Hepatocyte (in vitro differentiated cells): ENCODE results near the gene TRMT11. TPM values are rescaled to one million over a fixed set of nuclear protein-coding genes. Genes with fewer than 3 reads are reported as not detected.
"Not testable (repeated sequence)": the region's sequence is repeated elsewhere in the genome, so short reads cannot be mapped to it uniquely, and the experiment has no call there.

Experiments used
- DNase-seq: peaks from one replicate; pipeline ENCODE4 v3.0.0-alpha.2; 2016; ENCODE audit warnings: low spot score
- H2AFZ ChIP-seq: fragments of 200-600 bp; sonication (generic); 2 replicates; pipeline ENCODE4 v1.6.0; 2016; ENCODE audit warnings: antibody characterized with exemption, mild to moderate bottlenecking
- H3K27ac ChIP-seq: fragments of 200-600 bp; sonication (generic); 2 replicates; pipeline ENCODE4 v1.5.1; 2016; ENCODE audit warnings: mild to moderate bottlenecking
- H3K27me3 ChIP-seq: fragments of 200-600 bp; sonication (generic); 2 replicates; pipeline ENCODE4 v1.6.1; 2016
- H3K36me3 ChIP-seq: fragments of 200-600 bp; sonication (generic); replicated peaks from 2 replicates; pipeline ENCODE4 v1.5.1; 2016; ENCODE audit warnings: low read depth; ENCODE audit not compliant: insufficient read depth
- H3K4me1 ChIP-seq: fragments of 200-600 bp; sonication (generic); 2 replicates; pipeline ENCODE4 v1.5.1; 2016; ENCODE audit warnings: mild to moderate bottlenecking, moderate library complexity; ENCODE audit not compliant: insufficient read depth
- H3K4me2 ChIP-seq: fragments of 200-600 bp; sonication (generic); 2 replicates; pipeline ENCODE4 v1.6.0; 2016
- H3K4me3 ChIP-seq: fragments of 200-600 bp; sonication (generic); 2 replicates; pipeline ENCODE4 v1.5.1; 2016; ENCODE audit warnings: mild to moderate bottlenecking
- H3K79me2 ChIP-seq: fragments of 200-600 bp; sonication (generic); 2 replicates; pipeline ENCODE4 v1.6.0; 2017; ENCODE audit warnings: mild to moderate bottlenecking
- H3K9me2 ChIP-seq: fragments of 200-600 bp; sonication (generic); replicated peaks from 2 replicates; pipeline ENCODE4 v1.6.0; 2017; ENCODE audit warnings: mild to moderate bottlenecking; ENCODE audit not compliant: insufficient read depth
- H3K9me3 ChIP-seq: fragments of 200-600 bp; sonication (generic); 2 replicates; pipeline ENCODE4 v1.5.1; 2016; ENCODE audit warnings: low read depth, mild to moderate bottlenecking
- H4K20me1 ChIP-seq: fragments of 200-600 bp; sonication (generic); 2 replicates; pipeline ENCODE4 v1.6.0; 2016; ENCODE audit warnings: mild to moderate bottlenecking; ENCODE audit not compliant: insufficient read depth, poor library complexity, severe bottlenecking
- CTCF ChIP-seq: fragments of 200-600 bp; sonication (generic); IDR thresholded peaks from 2 replicates; pipeline ENCODE4 v1.5.1; 2016; ENCODE audit warnings: antibody characterized with exemption, mild to moderate bottlenecking; ENCODE audit not compliant: poor library complexity
- EZH2 ChIP-seq: fragments of 200-600 bp; sonication (generic); IDR thresholded peaks from 2 replicates; pipeline ENCODE4 v1.6.1; 2016; ENCODE audit warnings: antibody characterized with exemption, mild to moderate bottlenecking, borderline replicate concordance
- EZH2phosphoT487 ChIP-seq: fragments of 200-600 bp; sonication (generic); IDR thresholded peaks from one replicate; pipeline ENCODE4 v1.6.1; 2018; ENCODE audit warnings: antibody characterized with exemption, mild to moderate bottlenecking, low read depth, moderate library complexity; ENCODE audit not compliant: unreplicated experiment, severe bottlenecking
- WGBS: methylation state at CpG from one replicate; pipeline ENCODE4 v1.1.6; 2016; ENCODE audit warnings: low lambda C conversion rate; ENCODE audit errors: missing lambda C conversion rate; 5-methylcytosine and 5-hydroxymethylcytosine counted together
- polyA plus RNA-seq: library from polyadenylated mRNA; unstranded; fragments of >200 nt; fragmentation: Nextera tagmentation; extraction: Ambion mirVana; gene quantifications from 2 replicates; pipeline ENCODE4 v1.2.1, GENCODE V29; 2016
- total RNA-seq: library from RNA; depleted of rRNA; stranded (reverse); fragments of >200 nt; gene quantifications from 2 replicates; pipeline ENCODE4 v1.2.3, GENCODE V29; 2014

The TRMT11 gene
- total and polyA plus RNA-seq, 2 experiments from 2014 or later = 18.6 to 27.6 TPM

GRCh38 chr6:125968493-125968892 lies 17.8 kb upstream of the TRMT11 start:
- peaks cover 4% of the 10 kb centered on the region for H4K20me1 ChIP-seq
- no peaks in the 10 kb centered on the region for H3K36me3 ChIP-seq
- TF ChIP-seq EZH2phosphoT487 = no peak
- no peak for TF ChIP-seq EZH2
- TF ChIP-seq CTCF = no peak
- H3K9me2 ChIP-seq = no peaks in the 10 kb centered on the region
- peaks cover 56% of the 10 kb centered on the region for H3K79me2 ChIP-seq
- WGBS = 92% methylated on average over 2 of the region's 2 CpGs
- DNase-seq = no peak
- H3K4me1 ChIP-seq = no peaks in the 10 kb centered on the region
- no peak overlapping the region for H3K4me2 ChIP-seq
- no peaks in the 10 kb centered on the region for H3K9me3 ChIP-seq
- no peak overlapping the region for H3K27ac ChIP-seq
- H2AFZ ChIP-seq = no peak overlapping the region
- H3K4me3 ChIP-seq = no peak overlapping the region
- no peaks in the 10 kb centered on the region for H3K27me3 ChIP-seq

GRCh38 chr6:125970760-125971159 lies 15.6 kb upstream of the TRMT11 start:
- DNase-seq = no peak
- Histone ChIP-seq H3K4me3 (no peak overlapping the region), H2AFZ (no peak overlapping the region), H3K9me2 (no peaks in the 10 kb centered on the region), H3K27ac (no peak overlapping the region), H3K79me2 (peaks cover 35% of the 10 kb centered on the region), H3K36me3 (no peaks in the 10 kb centered on the region), H3K4me1 (no peaks in the 10 kb centered on the region), H3K4me2 (no peak overlapping the region), H3K27me3 (no peaks in the 10 kb centered on the region), H3K9me3 (no peaks in the 10 kb centered on the region), H4K20me1 (no peaks in the 10 kb centered on the region)
- 97% methylated on average over 2 of the region's 2 CpGs for WGBS
- TF ChIP-seq CTCF (no peak), EZH2 (no peak), EZH2phosphoT487 (no peak)

- not testable (repeated sequence) for H3K27me3 ChIP-seq, H3K36me3 ChIP-seq, H4K20me1 ChIP-seq, H3K4me2 ChIP-seq, H3K4me1 ChIP-seq, DNase-seq, H3K9me3 ChIP-seq, H3K4me3 ChIP-seq, H3K27ac ChIP-seq, H2AFZ ChIP-seq, H3K9me2 ChIP-seq
- 95% methylated on average over 1 of the region's 1 CpG for WGBS
- peaks cover 22% of the 10 kb centered on the region for H3K79me2 ChIP-seq
Measured at GRCh38 chr6:125972478-125972877, 13.9 kb upstream of the TRMT11 start.

- Histone ChIP-seq H3K4me3 (no peak overlapping the region), H2AFZ (no peak overlapping the region), H3K4me2 (no peak overlapping the region), H4K20me1 (no peaks in the 10 kb centered on the region), H3K79me2 (peaks cover 12% of the 10 kb centered on the region), H3K27ac (no peak overlapping the region), H3K4me1 (no peaks in the 10 kb centered on the region), H3K27me3 (no peaks in the 10 kb centered on the region), H3K9me3 (no peaks in the 10 kb centered on the region), H3K36me3 (no peaks in the 10 kb centered on the region), H3K9me2 (no peaks in the 10 kb centered on the region)
- peak; percentile 60 for DNase-seq
- TF ChIP-seq EZH2phosphoT487 (no peak), CTCF (peak; percentile 63), EZH2 (no peak)
- WGBS = 54% methylated on average over 5 of the region's 5 CpGs
Measured at GRCh38 chr6:125974214-125974866, 12.0 kb upstream of the TRMT11 start.
